ENCODE measurements around the gene ZDHHC5.
A peak's percentile ranks its signal among the peaks of the same experiment; 100 is the strongest.
"Not testable (repeated sequence)": the region's sequence is repeated elsewhere in the genome, so short reads cannot be mapped to it uniquely, and the experiment has no call there.

The ZDHHC5 gene

GRCh38 chr11:57667117-57667735, 688 bp upstream of the ZDHHC5 start:
- peak; percentile 98 to 99 for DNase-seq

GRCh38 chr11:57668434-57668782, 494 bp downstream of the ZDHHC5 start:
- peak; percentile 38 to 60 for DNase-seq

GRCh38 chr11:57674251-57674650, 6.3 kb downstream of the ZDHHC5 start:
- DNase-seq, result no peak

GRCh38 chr11:57675176-57675941, 7.4 kb downstream of the ZDHHC5 start:
- DNase-seq, result no peak

- no peak for DNase-seq
Measured at GRCh38 chr11:57679396-57679795, 11.5 kb downstream of the ZDHHC5 start.

GRCh38 chr11:57680552-57680874, 12.6 kb downstream of the ZDHHC5 start:
- no peak for DNase-seq

GRCh38 chr11:57681168-57681567, 13.3 kb downstream of the ZDHHC5 start:
- no peak for DNase-seq

- not testable (repeated sequence) for DNase-seq
Measured at GRCh38 chr11:57690474-57690873, 22.6 kb downstream of the ZDHHC5 start.

GRCh38 chr11:57698843-57699365, 31.0 kb downstream of the ZDHHC5 start:
- DNase-seq, result no peak

GRCh38 chr11:57699813-57700212, 31.9 kb downstream of the ZDHHC5 start:
- no peak for DNase-seq

GRCh38 chr11:57700425-57700824, 32.5 kb downstream of the ZDHHC5 start:
- no peak for DNase-seq

- no peak for DNase-seq
Measured at GRCh38 chr11:57703341-57703740, 35.4 kb downstream of the ZDHHC5 start.

- no peak for DNase-seq
Measured at GRCh38 chr11:57704932-57705331, 37.0 kb downstream of the ZDHHC5 start.

GRCh38 chr11:57705432-57705831, 37.5 kb downstream of the ZDHHC5 start:
- DNase-seq, result not testable (repeated sequence)

- no peak for DNase-seq
Measured at GRCh38 chr11:57709802-57710367, 42.0 kb downstream of the ZDHHC5 start.

- peak; percentile 37 to 70 for DNase-seq
Measured at GRCh38 chr11:57711414-57712255, 43.7 kb downstream of the ZDHHC5 start, which contains the start of gene MED19. Gene MED19, minus strand, starts transcription at chr11:57712215. Its CDS starts 36 bp downstream, at chr11:57712179.

GRCh38 chr11:57712256-57713150, 44.6 kb downstream of the ZDHHC5 start, which contains the start of gene TMX2:
Gene TMX2, plus strand, starts transcription at chr11:57712593. Its CDS starts 26 bp downstream, at chr11:57712619.
- DNase-seq, result peak; percentile 98 to 99

- DNase-seq, result no peak
Measured at GRCh38 chr11:57713835-57714234, 45.9 kb downstream of the ZDHHC5 start.

- not testable (repeated sequence) for DNase-seq
Measured at GRCh38 chr11:57716726-57717125, 48.8 kb downstream of the ZDHHC5 start.

- DNase-seq, result no peak
Measured at GRCh38 chr11:57727185-57727584, 59.3 kb downstream of the ZDHHC5 start.

- no peak for DNase-seq
Measured at GRCh38 chr11:57728829-57729228, 60.9 kb downstream of the ZDHHC5 start.

GRCh38 chr11:57729479-57729878, 61.6 kb downstream of the ZDHHC5 start:
- no peak for DNase-seq
